MG63 (cell line): ENCODE measurements around the gene UBE2D1. TPM values are rescaled to one million over a fixed set of nuclear protein-coding genes. Genes with fewer than 3 reads are reported as not detected.
"Not testable (repeated sequence)": the region's sequence is repeated elsewhere in the genome, so short reads cannot be mapped to it uniquely, and the experiment has no call there.

ENCODE experiments used
- DNase-seq: peaks from one replicate; pipeline ENCODE4 v3.0.0-alpha.2; 2020
- H3K27me3 ChIP-seq: fragments of 250-450 bp; sonication (Bioruptor Pico); 2 replicates; pipeline ENCODE4 v1.5.1; 2020; ENCODE audit warnings: mild to moderate bottlenecking, moderate library complexity
- H3K36me3 ChIP-seq: fragments of 250-450 bp; sonication (Bioruptor Pico); 2 replicates; pipeline ENCODE4 v1.5.1; 2020; ENCODE audit warnings: mild to moderate bottlenecking, moderate library complexity
- H3K4me3 ChIP-seq: fragments of 250-450 bp; sonication (Bioruptor Pico); 2 replicates; pipeline ENCODE4 v1.5.1; 2020; ENCODE audit warnings: mild to moderate bottlenecking, moderate library complexity
- H3K9me3 ChIP-seq: fragments of 250-450 bp; sonication (Bioruptor Pico); 2 replicates; pipeline ENCODE4 v1.5.1; 2020; ENCODE audit warnings: mild to moderate bottlenecking, moderate library complexity
- total RNA-seq: library from RNA; depleted of rRNA; stranded (reverse); fragments of >200 nt; shearing (Covaris generic); gene quantifications from 2 replicates; pipeline ENCODE4 v1.2.3, GENCODE V29; 2014; ENCODE audit warnings: low replicate concordance; rRNA removed

UBE2D1 gene
- total RNA-seq, 1 experiment from 2014 or later, result 10.4 TPM

- Histone ChIP-seq H3K4me3 (no peak overlapping the region), H3K9me3 (no peaks in the 10 kb centered on the region), H3K36me3 (peaks cover 61% of the 10 kb centered on the region), H3K27me3 (no peaks in the 10 kb centered on the region)
- no peak for DNase-seq
Observed at GRCh38 chr10:58396057-58396456, 61.3 kb downstream of the UBE2D1 start.

- H3K4me3 ChIP-seq, result no peak overlapping the region
- no peaks in the 10 kb centered on the region for H3K27me3 ChIP-seq
- DNase-seq, result no peak
- peaks cover 52% of the 10 kb centered on the region for H3K36me3 ChIP-seq
- no peaks in the 10 kb centered on the region for H3K9me3 ChIP-seq
Observed at GRCh38 chr10:58397830-58398229, 63.0 kb downstream of the UBE2D1 start.

GRCh38 chr10:58399410-58399809 lies 64.6 kb downstream of the UBE2D1 start:
- H3K9me3 ChIP-seq, result no peaks in the 10 kb centered on the region
- no peak overlapping the region for H3K4me3 ChIP-seq
- H3K27me3 ChIP-seq, result no peaks in the 10 kb centered on the region
- peaks cover 38% of the 10 kb centered on the region for H3K36me3 ChIP-seq
- DNase-seq, result no peak

GRCh38 chr10:58400609-58401008 lies 65.8 kb downstream of the UBE2D1 start:
- Histone ChIP-seq H3K36me3 (peaks cover 26% of the 10 kb centered on the region), H3K4me3 (no peak overlapping the region), H3K27me3 (no peaks in the 10 kb centered on the region), H3K9me3 (no peaks in the 10 kb centered on the region)
- DNase-seq, result no peak

- DNase-seq, result no peak
- H3K4me3 ChIP-seq, result no peak overlapping the region
- peaks cover 8% of the 10 kb centered on the region for H3K36me3 ChIP-seq
- H3K27me3 ChIP-seq, result no peaks in the 10 kb centered on the region
- no peaks in the 10 kb centered on the region for H3K9me3 ChIP-seq
Observed at GRCh38 chr10:58404001-58404400, 69.2 kb downstream of the UBE2D1 start.

GRCh38 chr10:58409956-58410610 lies 75.3 kb downstream of the UBE2D1 start:
- H3K27me3 ChIP-seq, result no peaks in the 10 kb centered on the region
- no peak for DNase-seq
- no peaks in the 10 kb centered on the region for H3K9me3 ChIP-seq
- no peaks in the 10 kb centered on the region for H3K36me3 ChIP-seq
- H3K4me3 ChIP-seq, result no peak overlapping the region

GRCh38 chr10:58412502-58412961 lies 77.7 kb downstream of the UBE2D1 start:
- H3K4me3 ChIP-seq, result no peak overlapping the region
- DNase-seq, result no peak
- H3K9me3 ChIP-seq, result no peaks in the 10 kb centered on the region
- no peaks in the 10 kb centered on the region for H3K27me3 ChIP-seq
- H3K36me3 ChIP-seq, result no peaks in the 10 kb centered on the region

- H3K9me3 ChIP-seq, result peaks cover 2% of the 10 kb centered on the region
- no peaks in the 10 kb centered on the region for H3K36me3 ChIP-seq
- no peak for DNase-seq
- no peak overlapping the region for H3K4me3 ChIP-seq
- H3K27me3 ChIP-seq, result no peaks in the 10 kb centered on the region
Observed at GRCh38 chr10:58414270-58415041, 79.7 kb downstream of the UBE2D1 start.

- H3K36me3 ChIP-seq, result no peaks in the 10 kb centered on the region
- no peak for DNase-seq
- H3K4me3 ChIP-seq, result no peak overlapping the region
- H3K9me3 ChIP-seq, result peaks cover 2% of the 10 kb centered on the region
- H3K27me3 ChIP-seq, result no peaks in the 10 kb centered on the region
Observed at GRCh38 chr10:58415757-58416156, 81.0 kb downstream of the UBE2D1 start.

GRCh38 chr10:58417902-58418301 lies 83.1 kb downstream of the UBE2D1 start:
- H3K36me3 ChIP-seq, DNase-seq, H3K9me3 ChIP-seq, H3K4me3 ChIP-seq, H3K27me3 ChIP-seq: not testable (repeated sequence)

Other genes starting within 250 kb of the UBE2D1 start
- 2.0 and 3.6 TPM in 2 replicates for gene IPMK, start 67.1 kb upstream of the UBE2D1 start, total RNA-seq
- gene CISD1, start 65.8 kb upstream of the UBE2D1 start, total RNA-seq, result 56.9 and 77.5 TPM in 2 replicates
- 27.1 and 35.8 TPM in 2 replicates for gene TFAM, start 50.4 kb downstream of the UBE2D1 start, total RNA-seq
- gene BICC1, start 177.9 kb downstream of the UBE2D1 start, total RNA-seq, result 15.2 and 21.8 TPM in 2 replicates